HG03378 (cell line): ENCODE measurements around the gene SLC45A1.

ENCODE experiments used
- ATAC-seq: cut with Tn5 transposase; IDR thresholded peaks from one replicate; pipeline ENCODE4 v1.9.1; 2021; ENCODE audit warnings: mild to moderate bottlenecking, moderate library complexity; ENCODE audit not compliant: unreplicated experiment

The SLC45A1 gene

GRCh38 chr1:8352471-8352845, 34.5 kb downstream of the SLC45A1 start:
- no peak for ATAC-seq

GRCh38 chr1:8352886-8353785, 35.2 kb downstream of the SLC45A1 start:
- ATAC-seq = no peak

- no peak for ATAC-seq
These were observed 36.1 kb downstream of the SLC45A1 start for GRCh38 chr1:8354038-8354437.

- ATAC-seq = no peak
These were observed 37.7 kb downstream of the SLC45A1 start for GRCh38 chr1:8355439-8356255.

DNA sequence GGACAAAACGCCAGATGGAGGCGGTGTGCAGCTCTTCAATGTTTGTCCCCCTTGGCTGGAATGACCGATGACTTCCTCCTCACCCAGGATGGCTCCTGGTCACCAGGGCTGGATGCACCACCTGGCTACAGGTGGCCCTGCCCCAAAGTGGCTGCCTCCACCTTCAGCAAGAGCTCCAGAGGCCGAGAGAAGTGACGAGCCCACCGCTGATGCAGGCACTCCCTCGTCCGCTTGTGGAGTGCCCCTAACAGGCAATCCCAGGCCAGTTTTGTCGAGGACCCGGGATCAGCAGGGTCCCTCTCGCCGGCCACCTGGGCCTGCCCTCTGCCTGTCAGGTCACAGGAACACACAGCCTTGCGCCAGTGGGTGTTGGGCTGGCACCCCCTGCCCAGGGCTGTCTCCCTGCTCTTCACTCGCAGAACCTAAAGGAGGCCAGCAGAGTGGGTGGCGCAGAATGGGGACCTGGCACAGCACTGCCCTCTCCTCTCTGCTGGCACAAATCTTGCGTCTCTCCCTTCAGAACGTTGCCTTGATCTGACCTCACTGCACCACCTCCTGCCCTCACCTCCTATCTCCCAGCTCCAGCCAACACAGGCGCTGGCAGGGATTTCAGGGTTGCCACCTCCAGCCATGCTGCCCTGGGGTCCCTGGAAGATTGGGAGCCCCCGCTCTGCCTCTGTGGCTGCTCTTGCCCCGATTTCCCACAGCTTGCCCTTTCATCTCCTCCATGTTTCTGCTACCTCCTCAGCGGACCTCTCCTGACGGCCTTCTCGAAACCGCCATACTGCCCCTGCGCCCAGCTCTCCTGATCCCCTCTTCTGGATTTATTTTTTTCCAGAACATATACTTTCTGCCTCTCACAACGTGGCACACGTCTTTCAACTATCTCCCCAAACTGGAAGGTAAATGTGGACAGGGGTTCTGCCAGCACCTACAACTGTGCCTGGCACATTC, 38.6 kb downstream of the SLC45A1 start:
- no peak for ATAC-seq

DNA sequence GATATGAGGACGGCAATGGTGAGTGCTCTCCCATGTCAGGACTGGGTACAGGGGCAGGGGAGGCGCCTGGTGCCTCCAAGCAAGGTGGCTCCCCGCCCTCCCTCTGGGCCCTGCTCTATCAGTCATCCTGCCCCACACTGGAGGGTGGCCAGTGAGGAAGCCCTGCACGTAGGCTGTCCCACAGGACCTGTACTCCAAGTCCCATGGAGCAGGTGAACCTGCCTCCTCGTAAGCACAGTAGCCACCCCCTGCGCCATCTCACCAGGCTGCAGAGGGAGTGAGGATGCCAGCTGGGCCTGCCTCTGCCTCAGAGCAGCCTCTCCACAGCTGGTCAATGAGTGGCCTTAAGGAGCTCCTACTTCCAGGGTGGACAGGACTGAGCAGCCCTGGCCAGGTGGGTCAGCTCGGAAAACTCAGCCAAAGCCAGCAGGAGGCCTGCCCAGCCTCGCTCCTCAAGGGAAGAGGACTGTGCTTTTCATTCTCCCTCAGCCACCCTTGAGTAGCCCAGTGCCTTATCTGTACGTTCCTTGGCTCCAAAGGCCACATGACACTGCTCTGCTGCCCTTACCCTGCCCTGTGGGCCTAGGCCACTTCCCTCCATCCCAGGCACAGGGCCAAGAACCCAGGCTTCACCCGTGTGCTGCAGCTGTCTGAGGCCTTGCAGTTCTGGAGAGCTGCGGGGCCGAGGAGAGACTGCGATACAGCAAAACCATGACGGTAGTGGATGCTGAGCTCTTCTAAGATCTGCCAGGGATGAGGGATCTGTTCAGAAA, 39.6 kb downstream of the SLC45A1 start:
- no peak for ATAC-seq

DNA sequence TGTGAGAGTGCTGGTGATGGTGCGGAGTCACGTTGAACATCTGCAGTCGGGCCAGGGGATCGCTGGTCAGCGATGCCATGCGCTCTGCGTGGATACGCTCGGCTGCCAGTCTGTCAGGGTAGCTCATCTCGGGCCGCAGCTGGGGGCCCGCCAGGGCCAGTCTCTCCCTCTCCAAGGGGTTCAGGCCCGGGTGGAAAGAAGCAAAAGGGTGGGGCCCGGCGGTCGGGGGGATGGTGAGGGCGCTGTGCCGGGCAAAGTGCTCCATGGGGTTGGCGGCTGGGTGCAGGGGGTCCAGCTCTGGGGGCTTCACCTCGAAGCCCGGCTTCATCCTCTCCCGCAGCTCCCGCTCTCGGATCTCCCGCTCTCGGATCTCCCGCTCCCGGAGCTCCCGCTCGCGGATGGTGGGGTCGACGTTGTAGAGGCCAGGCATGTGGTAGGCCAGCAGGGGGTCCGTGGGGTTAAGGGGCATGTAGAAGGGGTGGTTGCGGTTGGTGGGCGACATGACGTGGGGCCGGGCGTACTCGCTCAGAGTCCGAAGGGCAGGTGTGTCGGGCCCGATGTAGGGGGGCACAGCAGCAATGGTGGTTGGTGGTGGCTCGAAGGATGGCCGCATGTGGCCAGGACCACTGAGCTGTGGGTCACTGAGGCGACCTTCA, 40.5 kb downstream of the SLC45A1 start:
- ATAC-seq = no peak

DNA sequence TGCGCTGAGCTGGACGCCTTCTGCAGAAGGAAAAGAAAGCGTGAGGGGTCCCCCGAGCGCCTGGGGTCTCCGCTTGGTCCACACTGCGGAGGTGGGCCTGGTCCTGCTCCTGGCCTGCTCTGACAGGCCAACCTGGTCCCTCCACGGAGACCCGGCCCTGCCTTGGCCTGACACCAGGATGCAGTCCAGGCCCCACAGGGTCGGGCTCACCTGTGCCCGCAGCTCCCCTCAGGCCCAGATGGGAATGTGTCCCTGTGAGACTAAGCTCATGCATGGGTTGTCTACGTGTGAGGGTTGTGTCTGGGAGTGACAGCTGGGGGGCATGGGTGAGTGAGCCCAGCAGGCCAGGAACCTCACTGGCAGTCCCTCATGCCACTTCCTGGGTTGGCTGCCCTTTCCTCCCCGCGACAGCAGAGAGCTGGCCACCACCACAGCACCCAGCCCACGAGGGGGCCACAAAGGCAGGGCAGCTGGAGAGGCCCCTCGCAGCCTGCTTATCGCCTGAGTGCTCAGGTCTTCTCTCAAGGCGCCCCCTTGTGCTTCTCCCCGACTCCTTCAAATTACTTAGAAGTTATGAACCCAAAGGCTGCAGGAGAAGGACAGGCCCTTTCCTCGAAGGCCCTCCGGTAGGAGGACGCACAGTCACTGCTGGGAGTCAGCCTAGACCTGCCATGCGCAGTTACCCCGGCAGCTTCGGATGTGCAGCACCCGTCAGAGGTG, 41.1 kb downstream of the SLC45A1 start:
- no peak for ATAC-seq

- ATAC-seq = no peak
These were observed 41.9 kb downstream of the SLC45A1 start for GRCh38 chr1:8359617-8360481.

DNA sequence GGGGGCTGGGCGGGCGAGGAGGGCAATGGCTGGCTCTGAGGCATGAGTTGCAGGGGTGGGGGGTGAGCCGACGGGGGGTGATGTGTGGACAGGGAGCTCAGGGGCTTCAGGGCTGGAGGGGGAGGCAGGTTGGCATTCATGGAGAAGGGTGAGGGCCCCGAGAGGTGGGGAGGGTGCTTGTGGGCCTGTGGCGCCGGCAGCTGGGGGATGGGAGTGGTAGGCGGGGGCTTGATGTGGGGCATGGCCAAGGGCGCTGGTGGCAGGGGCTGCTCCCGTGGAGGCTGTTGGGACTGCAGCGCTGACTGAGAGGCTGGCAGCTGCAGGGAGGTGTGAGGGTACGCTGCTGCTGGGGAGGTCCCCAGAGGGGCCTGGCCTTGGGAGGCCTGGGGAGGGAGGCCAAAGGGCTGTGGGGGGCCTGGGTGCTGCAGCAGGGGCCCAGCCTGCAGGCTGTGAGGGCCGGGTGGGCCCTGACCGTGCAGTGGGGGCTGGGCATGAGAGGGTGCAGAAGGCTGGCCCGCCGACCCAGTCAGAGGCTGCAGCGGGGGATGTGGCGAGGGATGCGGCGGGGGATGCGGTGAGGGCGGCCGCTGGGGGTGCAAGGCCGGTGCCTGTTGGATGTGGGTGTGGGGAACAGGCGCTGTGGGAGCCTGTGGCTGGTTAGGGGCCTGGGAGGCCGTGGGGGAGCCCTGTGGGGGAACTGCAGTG, 42.7 kb downstream of the SLC45A1 start:
- no peak for ATAC-seq

GRCh38 chr1:8361198-8361849, 43.4 kb downstream of the SLC45A1 start:
- ATAC-seq = no peak

DNA sequence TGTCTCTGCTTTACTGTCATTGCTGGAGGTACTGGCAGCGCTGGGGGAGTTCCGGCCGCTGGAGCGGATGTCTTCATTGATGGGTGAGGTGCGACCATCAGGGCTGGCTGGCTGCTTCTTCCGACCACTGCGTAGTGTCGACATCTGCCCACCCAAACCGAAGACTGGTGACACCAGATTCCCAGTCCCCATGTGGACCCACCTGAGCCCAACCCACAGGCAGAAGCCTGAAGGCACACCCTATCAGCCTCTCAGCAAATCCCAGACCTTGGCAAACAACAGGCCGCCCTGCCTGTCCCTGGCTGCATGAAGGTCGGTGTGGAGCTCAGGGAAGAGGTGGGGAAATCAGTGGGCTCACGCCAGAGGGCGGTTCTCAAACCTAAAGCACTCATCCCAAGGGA, 44.8 kb downstream of the SLC45A1 start:
- ATAC-seq = no peak

DNA sequence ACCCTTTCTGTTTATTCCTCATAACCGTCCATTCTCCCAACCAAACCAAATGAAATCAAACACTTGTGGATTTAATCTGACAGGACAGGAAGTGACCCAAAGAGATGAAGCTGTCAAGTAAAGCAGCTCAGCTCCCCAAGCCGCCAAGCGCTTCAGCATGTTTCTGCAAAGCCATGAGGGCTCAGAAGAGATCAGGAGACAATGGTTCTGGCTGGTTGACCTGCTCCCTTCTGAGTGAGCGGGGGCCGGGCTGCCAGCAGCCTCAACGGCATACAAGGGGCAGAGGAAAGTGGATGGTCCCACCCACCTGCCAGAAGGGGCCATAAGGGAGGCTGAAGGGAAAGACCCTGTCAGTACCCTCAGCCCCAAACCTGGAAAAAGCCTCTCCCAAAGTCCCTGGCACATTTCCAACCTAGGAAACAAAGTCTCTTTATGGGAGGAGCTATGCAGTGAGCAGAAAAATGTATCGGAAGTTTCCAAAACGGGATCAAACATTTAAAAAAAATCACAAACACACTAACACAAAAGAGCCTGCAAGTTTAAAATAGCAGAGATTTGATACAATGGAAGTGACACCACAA, 45.4 kb downstream of the SLC45A1 start:
- ATAC-seq = no peak

GRCh38 chr1:8363767-8364301, 45.9 kb downstream of the SLC45A1 start:
- ATAC-seq = no peak

- ATAC-seq = no peak
These were observed 46.9 kb downstream of the SLC45A1 start for GRCh38 chr1:8364528-8365442.
